Hepatocyte (in vitro differentiated cells): ENCODE results near the gene CTTN. TPM values are rescaled to one million over a fixed set of nuclear protein-coding genes. Genes with fewer than 3 reads are reported as not detected.
A peak's percentile ranks its signal among the peaks of the same experiment; 100 is the strongest.
"Not testable (repeated sequence)": the region's sequence is repeated elsewhere in the genome, so short reads cannot be mapped to it uniquely, and the experiment has no call there.

Source experiments
- DNase-seq: peaks from one replicate; pipeline ENCODE4 v3.0.0-alpha.2; 2016; ENCODE audit warnings: low spot score
- H2AFZ ChIP-seq: fragments of 200-600 bp; sonication (generic); 2 replicates; pipeline ENCODE4 v1.6.0; 2016; ENCODE audit warnings: antibody characterized with exemption, mild to moderate bottlenecking
- H3K27ac ChIP-seq: fragments of 200-600 bp; sonication (generic); 2 replicates; pipeline ENCODE4 v1.5.1; 2016; ENCODE audit warnings: mild to moderate bottlenecking
- H3K27me3 ChIP-seq: fragments of 200-600 bp; sonication (generic); 2 replicates; pipeline ENCODE4 v1.6.1; 2016
- H3K36me3 ChIP-seq: fragments of 200-600 bp; sonication (generic); replicated peaks from 2 replicates; pipeline ENCODE4 v1.5.1; 2016; ENCODE audit warnings: low read depth; ENCODE audit not compliant: insufficient read depth
- H3K4me1 ChIP-seq: fragments of 200-600 bp; sonication (generic); 2 replicates; pipeline ENCODE4 v1.5.1; 2016; ENCODE audit warnings: mild to moderate bottlenecking, moderate library complexity; ENCODE audit not compliant: insufficient read depth
- H3K4me2 ChIP-seq: fragments of 200-600 bp; sonication (generic); 2 replicates; pipeline ENCODE4 v1.6.0; 2016
- H3K4me3 ChIP-seq: fragments of 200-600 bp; sonication (generic); 2 replicates; pipeline ENCODE4 v1.5.1; 2016; ENCODE audit warnings: mild to moderate bottlenecking
- H3K79me2 ChIP-seq: fragments of 200-600 bp; sonication (generic); 2 replicates; pipeline ENCODE4 v1.6.0; 2017; ENCODE audit warnings: mild to moderate bottlenecking
- H3K9me2 ChIP-seq: fragments of 200-600 bp; sonication (generic); replicated peaks from 2 replicates; pipeline ENCODE4 v1.6.0; 2017; ENCODE audit warnings: mild to moderate bottlenecking; ENCODE audit not compliant: insufficient read depth
- H3K9me3 ChIP-seq: fragments of 200-600 bp; sonication (generic); 2 replicates; pipeline ENCODE4 v1.5.1; 2016; ENCODE audit warnings: low read depth, mild to moderate bottlenecking
- H4K20me1 ChIP-seq: fragments of 200-600 bp; sonication (generic); 2 replicates; pipeline ENCODE4 v1.6.0; 2016; ENCODE audit warnings: mild to moderate bottlenecking; ENCODE audit not compliant: insufficient read depth, poor library complexity, severe bottlenecking
- CTCF ChIP-seq: fragments of 200-600 bp; sonication (generic); IDR thresholded peaks from 2 replicates; pipeline ENCODE4 v1.5.1; 2016; ENCODE audit warnings: antibody characterized with exemption, mild to moderate bottlenecking; ENCODE audit not compliant: poor library complexity
- EZH2 ChIP-seq: fragments of 200-600 bp; sonication (generic); IDR thresholded peaks from 2 replicates; pipeline ENCODE4 v1.6.1; 2016; ENCODE audit warnings: antibody characterized with exemption, mild to moderate bottlenecking, borderline replicate concordance
- EZH2phosphoT487 ChIP-seq: fragments of 200-600 bp; sonication (generic); IDR thresholded peaks from one replicate; pipeline ENCODE4 v1.6.1; 2018; ENCODE audit warnings: antibody characterized with exemption, mild to moderate bottlenecking, low read depth, moderate library complexity; ENCODE audit not compliant: unreplicated experiment, severe bottlenecking
- WGBS: methylation state at CpG from one replicate; pipeline ENCODE4 v1.1.6; 2016; ENCODE audit warnings: low lambda C conversion rate; ENCODE audit errors: missing lambda C conversion rate; 5-methylcytosine and 5-hydroxymethylcytosine counted together
- polyA plus RNA-seq: library from polyadenylated mRNA; unstranded; fragments of >200 nt; fragmentation: Nextera tagmentation; extraction: Ambion mirVana; gene quantifications from 2 replicates; pipeline ENCODE4 v1.2.1, GENCODE V29; 2016
- total RNA-seq: library from RNA; depleted of rRNA; stranded (reverse); fragments of >200 nt; gene quantifications from 2 replicates; pipeline ENCODE4 v1.2.3, GENCODE V29; 2014

The CTTN gene
- total and polyA plus RNA-seq, 2 experiments from 2014 or later: 154 to 207 TPM

- Histone ChIP-seq H3K4me2 (no peak overlapping the region), H3K4me3 (no peak overlapping the region), H3K27ac (no peak overlapping the region), H3K79me2 (no peaks in the 10 kb centered on the region), H3K4me1 (no peaks in the 10 kb centered on the region), H3K36me3 (no peaks in the 10 kb centered on the region), H2AFZ (no peak overlapping the region), H3K9me2 (no peaks in the 10 kb centered on the region), H4K20me1 (no peaks in the 10 kb centered on the region), H3K9me3 (no peaks in the 10 kb centered on the region), H3K27me3 (no peaks in the 10 kb centered on the region)
- DNase-seq: no peak
- TF ChIP-seq EZH2phosphoT487 (no peak), EZH2 (no peak), CTCF (peak; percentile 17)
- WGBS: 83% methylated on average over 2 of the region's 2 CpGs
Observed at GRCh38 chr11:70448983-70449567, 50.7 kb downstream of the CTTN start.

DNA sequence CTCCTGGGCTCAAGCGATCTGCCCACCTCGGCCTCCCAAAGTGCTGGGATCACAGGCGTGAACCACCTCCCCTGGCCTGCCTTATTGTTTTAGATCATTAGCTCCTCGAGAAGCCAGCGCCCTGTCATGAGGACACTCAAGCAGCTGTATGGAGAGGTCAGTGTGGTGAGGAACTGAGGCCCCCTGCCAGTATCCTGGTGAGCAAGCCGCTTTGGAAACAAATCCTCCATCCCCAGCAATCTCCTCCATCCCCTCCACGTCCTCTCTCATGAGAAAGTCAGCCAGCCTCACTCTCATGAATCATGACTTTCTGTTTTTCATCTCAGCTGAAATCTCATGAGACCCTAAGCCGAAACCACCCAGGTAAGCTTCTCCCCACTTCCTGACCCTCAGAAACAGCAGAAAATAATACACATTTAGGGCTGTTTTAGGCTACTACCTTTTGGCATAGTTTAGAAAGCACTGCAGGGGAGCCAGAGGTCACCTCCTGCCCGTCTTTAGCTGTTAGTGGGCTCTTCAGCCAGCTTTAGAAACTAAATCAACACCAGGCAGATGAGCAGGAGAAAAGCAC is 56.0 kb downstream of the CTTN start:
- H4K20me1 ChIP-seq: no peaks in the 10 kb centered on the region
- no peaks in the 10 kb centered on the region for H3K9me3 ChIP-seq
- H3K4me3 ChIP-seq: no peak overlapping the region
- H3K9me2 ChIP-seq: no peaks in the 10 kb centered on the region
- H3K4me1 ChIP-seq: no peaks in the 10 kb centered on the region
- DNase-seq: no peak
- H3K27me3 ChIP-seq: no peaks in the 10 kb centered on the region
- H2AFZ ChIP-seq: no peak overlapping the region
- H3K36me3 ChIP-seq: no peaks in the 10 kb centered on the region
- H3K79me2 ChIP-seq: no peaks in the 10 kb centered on the region
- TF ChIP-seq EZH2phosphoT487 (no peak), CTCF (no peak), EZH2 (no peak)
- no peak overlapping the region for H3K27ac ChIP-seq
- no peak overlapping the region for H3K4me2 ChIP-seq
- WGBS: 89% methylated on average over 9 of the region's 9 CpGs

GRCh38 chr11:70454811-70455210 is 56.5 kb downstream of the CTTN start:
- H3K4me3 ChIP-seq, H2AFZ ChIP-seq, H3K4me1 ChIP-seq, H3K4me2 ChIP-seq, H3K9me3 ChIP-seq, H4K20me1 ChIP-seq, H3K36me3 ChIP-seq, DNase-seq, H3K27me3 ChIP-seq, H3K79me2 ChIP-seq, H3K27ac ChIP-seq, H3K9me2 ChIP-seq: not testable (repeated sequence)
- 95% methylated on average over 9 of the region's 9 CpGs for WGBS

GRCh38 chr11:70455354-70455753 is 57.0 kb downstream of the CTTN start:
- Histone ChIP-seq H3K79me2 (no peaks in the 10 kb centered on the region), H3K36me3 (no peaks in the 10 kb centered on the region), H4K20me1 (no peaks in the 10 kb centered on the region), H2AFZ (no peak overlapping the region), H3K9me2 (no peaks in the 10 kb centered on the region), H3K4me2 (no peak overlapping the region), H3K27me3 (no peaks in the 10 kb centered on the region), H3K9me3 (no peaks in the 10 kb centered on the region), H3K27ac (no peak overlapping the region), H3K4me3 (no peak overlapping the region), H3K4me1 (no peaks in the 10 kb centered on the region)
- WGBS: 59% methylated on average over 1 of the region's 1 CpG
- TF ChIP-seq CTCF: no peak
- no peak for TF ChIP-seq EZH2
- TF ChIP-seq EZH2phosphoT487: no peak
- no peak for DNase-seq
